Superior temporal gyrus (tissue), 1 donor: ENCODE measurements around the gene PPP2R5D.
A peak's percentile ranks its signal among the peaks of the same experiment; 100 is the strongest.
"Not testable (repeated sequence)": the region's sequence is repeated elsewhere in the genome, so short reads cannot be mapped to it uniquely, and the experiment has no call there.

ENCODE experiments used
- DNase-seq: peaks from one replicate; pipeline ENCODE4 v3.0.0-alpha.2; 2016; ENCODE audit errors: extremely low spot score

The PPP2R5D gene

DNA sequence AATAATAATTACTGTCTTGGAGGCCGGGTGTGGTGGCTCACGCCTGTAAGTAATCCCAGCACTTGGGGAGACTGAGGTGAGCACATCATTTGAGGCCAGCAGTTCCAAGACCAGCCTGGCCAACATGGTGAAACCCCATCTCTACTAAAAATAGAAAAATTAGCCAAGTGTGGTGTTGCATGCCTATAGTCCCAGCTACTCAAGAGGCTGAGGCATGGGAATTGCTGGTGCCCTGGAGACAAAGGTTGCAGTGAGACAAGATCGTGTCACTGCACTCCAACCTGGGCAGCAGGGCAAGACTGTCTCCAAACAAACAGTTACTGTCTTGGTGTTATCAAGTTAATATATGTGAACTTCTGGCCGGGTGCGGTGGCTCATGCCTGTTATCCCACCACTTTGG is 42.0 kb downstream of the PPP2R5D start:
- no peak for DNase-seq

DNA sequence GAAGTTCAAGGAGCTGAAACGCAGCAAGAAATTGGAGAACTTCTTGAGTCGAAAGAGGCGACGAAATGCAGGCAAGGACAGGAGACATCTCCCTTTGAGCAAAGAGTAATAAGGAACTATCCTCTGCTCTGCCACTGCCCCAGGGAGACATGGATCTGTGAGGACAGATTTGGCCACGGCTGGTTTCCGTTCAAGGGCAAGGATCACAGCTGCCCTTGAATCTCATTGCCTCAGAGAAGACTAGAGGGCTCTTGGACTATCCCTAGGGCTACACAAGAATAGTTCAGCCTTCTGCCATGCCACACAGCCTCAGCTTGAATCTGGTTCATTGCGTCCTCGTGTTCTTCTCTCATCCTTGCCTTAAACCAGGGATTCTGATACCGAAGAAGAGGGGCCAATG is 44.8 kb downstream of the PPP2R5D start:
- no peak for DNase-seq

DNA sequence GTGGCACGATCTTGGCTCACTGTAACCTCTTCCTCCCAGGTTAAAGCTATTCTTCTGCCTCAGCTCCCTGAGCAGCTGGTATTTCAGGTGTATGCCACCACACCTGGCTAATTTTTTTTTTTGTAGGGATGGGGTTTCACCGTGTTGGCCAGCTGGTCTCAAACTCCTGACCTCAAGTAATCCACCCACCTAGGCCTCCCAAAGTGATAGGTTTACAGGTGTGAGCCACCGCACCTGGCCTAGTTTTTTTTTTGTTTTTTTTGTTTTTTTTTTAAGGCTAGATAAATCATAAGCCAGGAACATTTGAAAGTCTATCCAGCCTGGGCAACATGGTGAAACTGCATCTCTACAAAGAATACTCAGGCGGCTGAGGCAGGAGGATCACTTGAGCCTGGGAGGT is 48.0 kb downstream of the PPP2R5D start:
- no peak for DNase-seq

DNA sequence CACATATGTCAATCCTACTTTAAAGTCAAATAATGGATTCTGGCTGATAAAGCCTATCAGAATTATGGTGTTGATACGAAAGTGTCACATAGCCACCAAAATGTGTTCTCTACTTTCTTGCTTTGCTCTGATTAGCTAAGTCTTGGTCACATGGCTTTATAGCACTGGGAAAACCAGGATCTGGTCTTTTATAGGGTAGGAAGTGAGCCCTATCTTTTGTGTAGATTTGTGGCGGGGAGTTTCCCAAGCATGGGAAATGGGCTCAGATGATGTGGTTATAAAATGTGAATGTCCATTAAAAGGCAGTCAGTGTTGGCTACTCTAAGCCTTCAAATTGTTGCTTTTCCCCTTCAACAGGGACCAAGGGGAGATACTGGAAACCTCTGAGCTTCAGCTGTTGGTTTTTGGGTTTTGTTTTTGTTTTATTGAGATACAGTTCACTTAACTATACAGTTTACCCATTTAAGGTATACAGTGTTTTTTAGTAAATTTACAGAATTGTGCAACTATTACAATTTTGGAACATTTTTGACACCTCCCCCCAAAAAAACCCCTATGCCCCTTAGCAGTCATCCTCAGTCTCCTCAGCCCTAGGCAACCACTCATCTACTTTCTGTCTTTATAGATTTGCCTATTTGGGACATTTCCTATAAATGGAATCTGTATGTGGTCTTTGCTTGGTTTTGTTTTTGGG is 49.3 kb downstream of the PPP2R5D start:
- no peak for DNase-seq

DNA sequence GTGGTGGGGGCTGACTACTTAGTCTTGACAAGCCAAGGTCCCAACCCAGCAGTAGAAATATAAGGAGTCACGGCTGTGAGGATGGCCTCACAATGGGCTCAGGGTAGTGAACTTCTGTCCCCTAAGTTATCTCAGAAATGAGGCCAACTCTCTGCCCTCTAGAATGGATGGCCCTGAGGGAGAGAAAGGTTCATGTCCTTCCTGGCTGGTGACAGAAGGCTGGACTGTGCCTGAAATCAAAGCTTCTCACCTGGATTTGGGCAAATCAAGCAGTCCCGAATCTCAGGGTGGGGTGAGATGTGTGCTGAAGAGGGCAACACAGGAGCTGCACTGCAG is 49.8 kb downstream of the PPP2R5D start:
- no peak for DNase-seq

DNA sequence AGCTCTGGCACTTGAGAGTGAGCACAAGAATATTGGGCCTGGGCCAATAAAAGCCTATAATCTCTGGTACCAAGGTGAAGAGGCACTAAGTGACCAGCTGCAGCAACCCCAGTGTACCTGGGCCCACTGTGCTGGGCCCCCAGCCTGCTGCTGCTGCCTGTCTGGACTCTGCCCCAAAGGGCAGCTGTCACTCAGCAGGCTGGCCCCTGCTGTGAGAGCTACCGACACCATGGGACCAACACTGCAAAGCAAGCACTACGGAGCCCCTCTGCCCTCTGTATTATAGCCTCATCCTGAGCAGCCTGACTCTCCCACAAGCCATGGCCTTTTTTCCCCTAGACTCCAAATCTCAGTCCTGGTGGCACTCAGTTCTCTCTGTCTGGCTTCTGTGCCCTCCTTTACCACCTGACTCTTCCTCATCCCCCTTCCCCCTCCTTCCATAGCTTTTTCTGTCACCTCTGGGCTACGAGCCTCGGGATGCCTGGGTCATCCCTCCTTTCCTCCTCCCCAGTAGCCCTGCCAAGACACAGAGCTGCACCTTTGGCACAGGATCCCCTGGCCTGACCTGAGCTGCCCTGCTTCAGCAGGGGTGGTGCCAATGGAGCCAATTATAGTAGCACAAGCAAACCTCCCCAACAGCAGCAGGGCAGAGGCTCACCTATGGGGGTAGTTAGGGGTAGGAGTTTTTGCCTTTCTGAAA is 51.3 kb downstream of the PPP2R5D start:
- no peak for DNase-seq

DNA sequence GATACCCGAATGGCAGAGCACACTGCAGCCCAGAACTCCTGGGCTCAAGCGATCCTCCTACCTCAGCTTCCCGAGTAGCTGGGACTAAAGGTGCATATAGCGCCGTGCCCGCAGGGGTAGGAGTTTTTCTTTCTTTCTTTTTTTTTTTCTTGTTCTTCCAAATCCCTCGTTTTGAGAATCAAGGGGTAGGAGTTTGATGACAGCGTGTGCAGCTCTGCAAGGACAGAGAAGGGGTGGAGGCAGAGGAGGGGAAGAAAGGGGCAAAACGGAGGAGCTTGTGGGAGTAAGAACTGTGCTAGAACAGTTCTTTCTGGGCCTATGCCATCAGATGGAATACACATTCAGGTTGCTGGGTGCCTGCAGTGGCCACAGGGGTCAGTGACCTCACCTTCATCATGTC is 52.3 kb downstream of the PPP2R5D start:
- no peak for DNase-seq

DNA sequence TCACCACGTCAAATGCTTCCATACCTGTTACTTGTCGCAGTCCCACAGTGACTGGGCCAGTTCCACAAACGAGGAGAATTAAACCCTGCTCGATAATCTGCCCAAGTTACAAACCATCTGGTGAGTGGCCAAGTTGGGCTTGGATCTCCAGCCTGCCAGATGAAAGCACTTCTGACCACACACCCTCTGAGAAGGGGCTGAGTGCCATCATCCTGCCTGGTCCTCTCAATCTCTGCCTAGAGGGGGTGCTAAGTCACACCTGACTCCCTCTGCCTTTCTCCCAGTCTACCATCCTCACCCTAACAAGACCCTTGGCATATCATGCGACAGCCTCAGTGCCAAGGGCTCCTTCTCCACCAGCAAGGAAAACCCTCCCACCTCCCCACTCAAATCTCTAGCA is 52.8 kb downstream of the PPP2R5D start:
- DNase-seq: no peak

DNA sequence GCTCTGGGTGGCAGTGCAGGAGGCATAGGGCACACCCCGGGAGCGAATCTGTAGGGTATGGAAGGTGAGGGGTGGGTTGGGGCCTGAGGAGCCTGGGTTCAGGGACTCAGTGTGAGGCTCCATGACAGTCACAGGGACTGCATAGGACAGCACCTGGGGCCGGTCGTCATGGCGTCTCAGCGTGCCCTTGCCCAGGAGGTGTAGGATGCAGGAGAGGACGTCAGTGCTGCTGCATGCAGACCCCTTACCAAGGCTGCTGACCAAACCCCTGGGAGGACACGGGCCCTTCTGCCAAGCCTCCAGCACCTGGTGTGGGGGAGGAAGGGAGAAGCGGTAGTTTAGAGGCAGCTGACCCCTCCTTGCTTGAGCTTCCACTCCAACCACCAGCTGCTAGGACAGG is 53.3 kb downstream of the PPP2R5D start:
- no peak for DNase-seq

DNA sequence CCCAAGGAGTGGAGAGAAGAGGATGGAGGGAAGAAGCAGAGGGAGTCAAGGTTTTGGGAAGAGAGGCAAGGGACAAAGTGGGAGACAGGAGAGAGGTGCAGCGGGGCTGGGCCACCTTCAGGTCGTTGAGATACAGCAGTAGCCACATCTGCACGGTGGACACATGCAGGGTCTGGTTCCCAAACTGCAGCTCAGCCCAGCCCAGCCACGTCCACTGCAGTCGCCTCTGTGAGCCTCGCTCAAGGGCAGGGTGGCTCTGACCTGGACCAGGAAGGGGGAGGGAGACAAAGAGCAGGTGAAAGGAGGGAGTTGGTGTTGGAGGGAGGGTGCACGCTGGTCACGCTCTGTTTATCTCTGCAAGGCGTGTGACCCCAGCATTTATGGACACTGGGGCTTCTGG is 54.4 kb downstream of the PPP2R5D start:
- no peak for DNase-seq

DNA sequence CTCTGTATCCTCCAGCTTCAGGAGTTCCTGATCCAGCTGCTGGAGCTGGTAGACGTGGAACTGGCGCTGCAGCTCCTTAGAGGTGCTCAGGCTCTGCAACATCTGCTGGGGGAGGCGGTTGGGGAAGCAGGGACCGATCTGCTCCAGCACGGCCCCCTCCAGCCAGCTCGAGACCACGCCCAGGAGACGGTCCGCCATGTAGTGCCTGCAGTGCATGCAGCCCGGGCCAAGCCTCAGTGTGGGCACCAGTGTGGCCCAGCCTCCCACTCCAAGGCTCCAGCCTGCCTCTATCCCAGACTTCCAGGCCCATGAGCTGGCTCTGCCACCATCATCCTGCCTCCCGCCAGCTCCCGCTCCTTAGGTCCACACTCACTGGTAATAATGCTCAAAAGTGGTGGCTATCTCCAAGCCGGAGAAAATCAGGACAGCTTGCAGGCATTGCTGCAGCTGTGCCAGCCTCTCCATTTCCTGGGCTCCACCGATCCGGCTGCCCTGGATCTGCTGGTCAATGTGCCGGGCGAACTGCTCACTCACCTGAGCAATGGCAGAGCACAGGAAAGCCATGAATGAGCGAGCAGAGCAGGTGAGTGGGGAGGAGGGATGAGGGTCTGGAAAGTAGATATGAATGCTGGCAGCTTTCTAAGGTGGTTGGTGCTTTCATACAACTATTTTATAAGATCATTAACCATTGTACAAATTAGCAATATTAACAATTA is 56.3 kb downstream of the PPP2R5D start:
- no peak for DNase-seq

DNA sequence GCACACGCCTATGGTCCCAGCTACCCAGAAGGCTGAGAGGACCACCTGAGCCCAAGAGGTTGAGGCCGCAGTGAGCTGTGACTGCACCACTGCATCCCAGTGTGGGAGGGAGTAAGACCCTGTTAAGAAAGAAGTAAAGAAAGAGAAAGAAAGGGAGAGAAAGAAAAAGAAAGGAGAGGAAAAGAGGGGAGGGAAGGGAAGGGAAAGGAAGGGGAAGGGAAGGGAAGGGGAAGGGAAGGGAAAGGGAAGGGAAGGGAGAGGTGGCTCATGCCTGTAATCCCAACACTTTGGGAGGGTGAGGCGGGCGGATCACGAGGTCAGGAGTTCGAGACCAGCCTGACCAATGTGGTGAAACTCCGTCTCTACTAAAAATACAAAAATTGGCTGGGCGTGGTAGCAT is 57.1 kb downstream of the PPP2R5D start:
- not testable (repeated sequence) for DNase-seq

DNA sequence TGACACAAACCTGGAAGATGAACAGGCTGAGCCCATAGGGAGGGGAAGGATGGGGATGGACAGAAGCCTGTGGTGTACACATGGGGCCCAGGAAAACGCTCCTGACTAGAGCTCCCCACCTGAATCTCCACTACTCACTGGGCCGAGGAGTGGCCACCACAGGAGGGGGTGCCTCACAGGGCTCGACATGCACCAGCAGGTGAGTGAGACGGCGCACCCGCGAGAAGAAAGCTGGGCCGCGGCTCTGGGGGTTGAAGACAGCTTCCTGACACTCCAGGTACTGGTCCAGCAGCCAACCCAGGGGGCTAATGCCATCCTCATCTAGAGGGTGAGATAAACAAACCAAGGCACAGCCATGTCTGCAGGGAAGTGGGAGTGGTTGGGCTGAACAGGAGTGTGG is 58.9 kb downstream of the PPP2R5D start:
- no peak for DNase-seq

DNA sequence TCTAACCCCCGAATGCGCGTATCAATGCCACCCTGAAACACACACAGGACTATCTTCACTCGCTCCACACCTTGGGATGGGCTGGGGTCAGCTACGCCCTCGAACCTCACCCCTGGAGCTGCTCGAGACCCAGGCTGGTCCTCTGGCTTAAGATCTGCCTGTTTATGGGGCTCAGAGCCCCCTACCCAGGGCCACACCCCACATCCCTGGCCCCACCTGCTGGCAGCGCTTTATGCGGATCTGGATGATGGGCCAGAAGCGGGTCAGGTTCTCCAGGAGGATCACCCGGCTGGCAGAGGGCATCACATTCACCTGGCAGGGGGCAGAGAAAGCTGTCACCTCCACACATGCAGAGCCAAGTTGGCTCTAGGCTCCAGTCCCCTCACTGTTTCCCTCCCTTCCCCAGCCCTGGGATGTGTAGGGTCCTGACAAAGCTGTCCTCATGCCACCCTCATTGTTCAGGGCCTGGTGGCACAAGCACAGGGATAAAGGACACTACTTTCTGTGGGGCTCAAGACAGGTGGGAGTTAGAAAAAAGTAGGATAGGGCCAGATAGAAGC is 61.1 kb downstream of the PPP2R5D start:
- no peak for DNase-seq

DNA sequence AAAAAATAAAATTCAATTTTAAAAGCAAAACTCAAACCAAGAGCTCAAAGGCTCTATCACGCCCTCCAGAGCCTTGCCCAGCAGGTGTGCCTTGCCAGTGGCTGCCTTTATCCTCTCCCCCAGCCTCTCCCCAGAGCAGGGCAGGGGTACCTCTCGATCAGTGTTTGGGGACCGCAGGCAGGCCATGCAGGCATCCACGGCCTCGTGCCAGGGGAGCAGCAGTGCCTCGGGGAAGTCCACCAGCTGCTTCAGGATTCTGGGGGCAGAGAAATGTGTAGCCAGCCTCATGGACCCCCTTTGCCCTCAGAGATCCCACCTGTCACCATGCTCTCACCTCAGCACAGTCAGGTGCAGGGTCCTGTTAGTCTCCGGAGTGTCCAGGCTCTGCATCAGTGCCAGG is 63.6 kb downstream of the PPP2R5D start:
- DNase-seq: no peak

DNA sequence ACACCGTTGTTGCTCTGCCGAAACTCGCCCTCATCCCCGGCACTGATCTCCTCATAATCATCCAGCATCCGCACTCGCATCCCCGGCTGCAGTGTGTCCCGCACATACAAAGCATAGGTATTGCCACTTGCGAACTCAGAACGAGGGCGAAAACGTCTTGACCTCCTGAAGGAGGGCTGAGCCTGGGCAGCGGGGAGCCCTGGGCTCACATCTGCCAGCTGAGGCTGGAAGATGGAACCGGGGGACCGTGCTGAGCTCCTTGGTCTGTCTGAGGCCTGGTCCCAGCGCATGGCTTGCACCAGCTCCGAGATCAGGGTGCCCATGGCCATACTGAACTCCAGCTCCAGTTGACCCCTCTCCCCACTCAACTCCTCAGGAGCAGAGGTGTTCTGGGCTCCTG is 66.6 kb downstream of the PPP2R5D start:
- DNase-seq: no peak

DNA sequence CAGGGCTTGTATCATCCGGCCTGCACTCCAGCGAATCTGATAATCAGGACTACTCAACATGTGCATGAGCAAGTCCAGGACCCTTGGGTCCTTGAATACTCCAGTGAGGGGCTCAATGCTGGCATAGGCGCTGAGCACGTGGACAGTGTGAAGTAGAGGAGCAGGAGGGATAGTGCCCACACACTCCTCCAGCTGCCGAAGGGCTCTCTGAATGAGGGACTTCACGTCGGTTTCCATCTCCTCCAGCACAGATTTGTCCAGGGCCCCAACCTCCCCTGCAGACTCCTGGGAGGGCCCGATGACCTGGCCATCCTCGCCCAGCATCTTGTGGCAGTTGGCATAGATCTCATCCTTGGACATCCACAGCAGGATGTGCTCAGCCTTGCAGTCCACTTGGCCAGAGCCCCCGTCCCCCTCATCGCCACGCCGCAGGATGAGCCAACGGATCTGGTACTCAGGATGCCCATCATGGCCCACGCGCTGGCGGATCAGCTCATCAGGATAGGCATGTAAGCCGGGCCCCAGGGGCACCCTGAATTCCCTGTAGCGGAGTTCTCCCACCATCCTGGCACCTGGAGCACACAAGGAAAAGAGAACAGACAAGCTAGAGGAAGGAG is 68.0 kb downstream of the PPP2R5D start:
- no peak for DNase-seq

DNA sequence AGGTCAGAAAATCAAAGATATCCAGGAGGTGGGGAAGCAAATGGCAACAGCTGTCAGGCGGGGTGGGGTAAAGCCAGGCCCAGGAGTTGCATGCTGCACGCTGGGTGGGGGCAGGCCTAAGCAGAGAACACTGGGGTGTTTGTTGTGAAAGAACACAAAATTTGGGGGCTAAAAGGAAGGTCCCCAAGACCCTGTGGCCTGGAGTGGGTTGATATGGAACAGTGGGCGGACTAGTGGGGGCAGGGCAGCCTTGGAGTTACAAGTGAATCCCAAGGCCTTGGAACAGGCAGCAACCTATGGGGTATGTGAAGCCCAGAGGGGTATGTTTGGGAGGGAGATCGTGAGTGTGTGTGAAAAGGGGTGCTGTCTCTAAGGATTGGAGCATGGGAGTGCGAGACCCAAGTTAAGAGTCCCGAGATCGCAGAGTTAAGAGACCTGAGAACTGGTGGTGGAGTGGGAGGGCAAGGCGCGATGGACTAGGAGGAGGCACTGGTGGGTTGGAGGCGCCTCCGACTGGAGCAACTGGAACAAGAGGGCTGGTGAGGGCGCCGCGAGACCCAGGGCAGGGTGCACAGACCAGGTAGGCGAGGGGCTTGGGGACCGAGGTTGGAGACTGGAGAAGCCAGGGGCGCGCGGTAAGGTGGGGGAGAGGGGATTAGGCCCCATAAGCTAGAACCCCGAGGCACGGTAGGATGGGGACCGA is 68.6 kb downstream of the PPP2R5D start:
- no peak for DNase-seq

DNA sequence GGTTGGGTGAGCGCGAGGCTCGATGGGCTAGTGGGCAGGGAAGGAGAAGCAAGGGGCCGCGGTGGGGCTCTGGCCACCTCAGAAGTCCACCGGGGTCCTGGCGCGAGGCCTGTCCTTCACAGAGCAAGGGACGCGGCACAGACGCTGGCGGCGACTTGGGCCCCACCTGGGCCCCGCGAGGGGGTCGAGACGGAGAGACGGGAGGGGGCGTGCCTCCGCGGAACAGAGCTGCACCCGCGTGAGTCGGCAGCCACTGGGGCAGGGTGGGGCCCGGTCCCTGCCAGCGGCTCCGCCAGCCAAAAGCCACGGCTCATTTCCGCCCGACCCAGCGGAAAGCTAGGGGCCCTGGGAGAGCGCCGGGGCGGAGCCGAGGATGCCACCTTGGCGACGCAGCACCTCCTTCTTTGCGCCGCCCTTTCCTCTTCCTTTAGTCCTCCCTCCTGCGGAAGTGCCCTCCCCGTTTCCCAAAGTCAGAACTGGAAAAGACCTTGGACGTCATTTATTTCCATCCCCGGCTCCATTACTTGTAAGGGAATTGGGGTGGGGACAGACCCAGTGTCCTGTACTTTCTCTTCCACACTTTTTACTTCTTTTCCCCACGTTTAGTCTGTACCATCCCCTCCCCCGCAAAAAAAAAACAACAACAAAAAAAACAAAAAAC is 69.3 kb downstream of the PPP2R5D start, which contains the start of gene CUL7:
CUL7 (minus strand) TSS at position 307 of the 661 bp plus-strand sequence. CDS start 1,063 bp downstream, outside the sequence.
- peak; percentile 78 for DNase-seq

DNA sequence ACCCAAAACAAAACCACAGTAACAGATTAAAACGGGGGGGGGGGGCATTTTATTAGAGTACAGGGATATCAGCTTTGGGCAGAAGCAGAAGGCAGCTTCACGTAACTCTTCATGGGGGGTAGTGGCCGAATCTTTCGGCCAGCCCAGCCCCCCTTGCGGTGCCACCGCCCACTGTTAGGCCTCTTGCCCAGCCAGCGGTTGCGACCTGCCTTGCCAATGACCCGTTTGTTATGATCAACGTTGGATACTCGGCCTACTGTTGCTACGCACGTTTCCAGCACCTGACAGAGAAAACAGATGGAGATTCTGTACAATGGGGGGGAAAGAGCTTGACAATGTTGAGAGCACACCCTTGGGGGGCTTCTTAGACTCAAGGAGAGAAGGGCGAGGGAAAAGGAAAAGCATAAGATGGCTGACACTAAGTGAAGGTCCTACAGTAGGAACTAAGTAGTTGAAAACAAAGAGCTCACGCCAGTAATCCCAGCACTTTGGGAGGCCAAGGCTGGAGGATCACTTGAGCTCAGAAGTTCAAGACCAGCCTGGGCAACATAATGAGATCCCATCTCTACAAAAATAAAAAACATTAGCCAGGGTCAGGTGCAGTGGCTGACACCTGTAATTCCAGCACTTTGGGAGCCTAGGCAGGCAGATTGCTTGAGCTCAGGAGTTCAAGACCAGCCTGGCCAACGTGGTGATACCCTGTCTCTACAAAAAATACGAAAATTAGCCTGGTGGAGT is 70.0 kb downstream of the PPP2R5D start:
- no peak for DNase-seq
